ENCODE measurements around the gene CCDC154. TPM values are rescaled to one million over a fixed set of nuclear protein-coding genes. Genes with fewer than 3 reads are reported as not detected.

CCDC154 gene
- total and polyA plus RNA-seq, 2 experiments from 2014 or later, result 0.18 TPM; not detected in 1

GRCh38 chr16:1403036-1403435, 41.3 kb downstream of the CCDC154 start:
- no peak overlapping the region for H3K9ac ChIP-seq
- no peaks in the 10 kb centered on the region for H4K20me1 ChIP-seq (ENCODE audit: insufficient read depth)
- no peaks in the 10 kb centered on the region for H3K9me3 ChIP-seq (ENCODE audit: low read depth)
- DNase-seq, result no peak
- no peaks in the 10 kb centered on the region; the same call in 1 of the 2 replicates for H3K36me3 ChIP-seq (ENCODE audit: low read depth)
- 90 to 91% methylated on average over 21 to 22 of the region's 22 CpGs for WGBS, 2 experiments (ENCODE audit: low coverage in 1 of 2, low lambda C conversion rate in 2 of 2, missing lambda C conversion rate in 2 of 2)
- H2AFZ ChIP-seq, result no peak overlapping the region
- H3K79me2 ChIP-seq (ENCODE audit: insufficient read depth), result peaks cover 35% of the 10 kb centered on the region
- no peaks in the 10 kb centered on the region for H3F3A ChIP-seq (ENCODE audit: insufficient read depth)
- no peaks in the 10 kb centered on the region for H3K27me3 ChIP-seq (replicated peaks; ENCODE audit: insufficient read depth)
- H3K4me2 ChIP-seq (ENCODE audit: unreplicated experiment), result no peak overlapping the region
- 0 out of 2 replicates have a peak, but pooled peaks cover 3% of the 10 kb centered on the region for H3K4me1 ChIP-seq (ENCODE audit: insufficient read depth)
- no peak overlapping the region for H3K27ac ChIP-seq
- no peaks in the 10 kb centered on the region for H3K9me2 ChIP-seq (ENCODE audit: insufficient read depth)
- no peak overlapping the region for H3K4me3 ChIP-seq
- TF ChIP-seq EZH2phosphoT487 (IDR thresholded peaks at IDR 0.05; ENCODE audit: insufficient read depth, low read depth) (no peak), EZH2 (IDR thresholded peaks at IDR 0.05; ENCODE audit: insufficient read depth, poor library complexity, severe bottlenecking) (no peak)
- in situ Hi-C loops (cut with MboI), result no loop called here

GRCh38 chr16:1401758-1402154, 42.6 kb downstream of the CCDC154 start:
- TF ChIP-seq EZH2 (IDR thresholded peaks at IDR 0.05; ENCODE audit: insufficient read depth, poor library complexity, severe bottlenecking) (no peak), EZH2phosphoT487 (IDR thresholded peaks at IDR 0.05; ENCODE audit: insufficient read depth, low read depth) (no peak)
- H3K9ac ChIP-seq, result no peak overlapping the region
- no peak overlapping the region for H2AFZ ChIP-seq
- H3F3A ChIP-seq (ENCODE audit: insufficient read depth), result no peaks in the 10 kb centered on the region
- peaks cover 23% of the 10 kb centered on the region for H3K79me2 ChIP-seq (ENCODE audit: insufficient read depth)
- DNase-seq, result no peak
- no peaks in the 10 kb centered on the region for H3K27me3 ChIP-seq (replicated peaks; ENCODE audit: insufficient read depth)
- no peaks in the 10 kb centered on the region; the same call in 1 of the 2 replicates for H3K36me3 ChIP-seq (ENCODE audit: low read depth)
- H4K20me1 ChIP-seq (ENCODE audit: insufficient read depth), result no peaks in the 10 kb centered on the region
- WGBS, 2 experiments (ENCODE audit: low coverage in 1 of 2, low lambda C conversion rate in 2 of 2, missing lambda C conversion rate in 2 of 2), result 90 to 92% methylated on average over 13 of the region's 13 CpGs
- H3K27ac ChIP-seq, result no peak overlapping the region
- H3K4me2 ChIP-seq (ENCODE audit: unreplicated experiment), result no peak overlapping the region
- no peaks in the 10 kb centered on the region for H3K9me2 ChIP-seq (ENCODE audit: insufficient read depth)
- no peaks in the 10 kb centered on the region for H3K9me3 ChIP-seq (ENCODE audit: low read depth)
- H3K4me3 ChIP-seq, result no peak overlapping the region
- H3K4me1 ChIP-seq (ENCODE audit: insufficient read depth), result no peaks in the 10 kb centered on the region
- in situ Hi-C loops (cut with MboI), result no loop called here

GRCh38 chr16:1401061-1401757, 43.1 kb downstream of the CCDC154 start:
- Histone ChIP-seq H3K9me2 (ENCODE audit: insufficient read depth) (no peaks in the 10 kb centered on the region), H3K36me3 (ENCODE audit: low read depth) (no peaks in the 10 kb centered on the region; the same call in 1 of the 2 replicates), H3K79me2 (ENCODE audit: insufficient read depth) (peaks cover 18% of the 10 kb centered on the region), H2AFZ (no peak overlapping the region), H3K4me1 (ENCODE audit: insufficient read depth) (no peaks in the 10 kb centered on the region), H3K27ac (no peak overlapping the region), H3K27me3 (replicated peaks; ENCODE audit: insufficient read depth) (no peaks in the 10 kb centered on the region), H3K9me3 (ENCODE audit: low read depth) (no peaks in the 10 kb centered on the region), H3K4me2 (ENCODE audit: unreplicated experiment) (no peak overlapping the region), H4K20me1 (ENCODE audit: insufficient read depth) (no peaks in the 10 kb centered on the region), H3F3A (ENCODE audit: insufficient read depth) (no peaks in the 10 kb centered on the region), H3K4me3 (no peak overlapping the region), H3K9ac (no peak overlapping the region)
- in situ Hi-C loops (cut with MboI), result no loop called here
- no peak for TF ChIP-seq EZH2 (IDR thresholded peaks at IDR 0.05; ENCODE audit: insufficient read depth, poor library complexity, severe bottlenecking)
- TF ChIP-seq EZH2phosphoT487 (IDR thresholded peaks at IDR 0.05; ENCODE audit: insufficient read depth, low read depth), result no peak
- WGBS, 2 experiments (ENCODE audit: low coverage in 1 of 2, low lambda C conversion rate in 2 of 2, missing lambda C conversion rate in 2 of 2), result 86 to 96% methylated on average over 14 to 29 of the region's 29 CpGs
- no peak for DNase-seq

- H3K27me3 ChIP-seq (replicated peaks; ENCODE audit: insufficient read depth), result no peaks in the 10 kb centered on the region
- no peaks in the 10 kb centered on the region; the same call in 1 of the 2 replicates for H3K36me3 ChIP-seq (ENCODE audit: low read depth)
- no peak overlapping the region for H3K4me2 ChIP-seq (ENCODE audit: unreplicated experiment)
- H3K4me3 ChIP-seq, result no peak overlapping the region
- H4K20me1 ChIP-seq (ENCODE audit: insufficient read depth), result no peaks in the 10 kb centered on the region
- no peak overlapping the region for H3K9ac ChIP-seq
- no peaks in the 10 kb centered on the region for H3K9me2 ChIP-seq (ENCODE audit: insufficient read depth)
- TF ChIP-seq EZH2 (IDR thresholded peaks at IDR 0.05; ENCODE audit: insufficient read depth, poor library complexity, severe bottlenecking) (no peak), EZH2phosphoT487 (IDR thresholded peaks at IDR 0.05; ENCODE audit: insufficient read depth, low read depth) (no peak)
- in situ Hi-C loops (cut with MboI), result no loop called here
- H3K4me1 ChIP-seq (ENCODE audit: insufficient read depth), result no peaks in the 10 kb centered on the region
- DNase-seq, result no peak
- H3K27ac ChIP-seq, result no peak overlapping the region
- no peak overlapping the region for H2AFZ ChIP-seq
- H3K79me2 ChIP-seq (ENCODE audit: insufficient read depth), result peaks cover 4% of the 10 kb centered on the region; the same call in 1 of the 2 replicates
- WGBS, 2 experiments (ENCODE audit: low coverage in 1 of 2, low lambda C conversion rate in 2 of 2, missing lambda C conversion rate in 2 of 2), result 92% methylated on average over 33 to 37 of the region's 38 CpGs
- no peaks in the 10 kb centered on the region for H3F3A ChIP-seq (ENCODE audit: insufficient read depth)
- no peaks in the 10 kb centered on the region for H3K9me3 ChIP-seq (ENCODE audit: low read depth)
These were observed 45.4 kb downstream of the CCDC154 start for GRCh38 chr16:1398826-1399581.
